Cardiac fibroblast (primary cell): Measurements from ENCODE around the gene MAN2A2.

Source experiments
- DNase-seq, 2 donors: peaks; one replicate each; pipeline versions ENCODE4 v3.0.0 to v3.0.0-alpha.2; 2010; ENCODE audit warnings: low read depth in 2 of 2
- H3K4me3 ChIP-seq, 2 donors: replicated peaks in 1 of 2; 1 replicate in 1 of 2; 2 replicates in 1 of 2; pipeline ENCODE4 v1.5.1; 2011; ENCODE audit warnings: low read depth in 2 of 2, low read length in 2 of 2, mild to moderate bottlenecking in 2 of 2, moderate library complexity in 1 of 2
- TF ChIP-seq, protein P1 (sequence below): IDR thresholded peaks from one replicate; pipeline ENCODE4 v1.5.1; 2011; ENCODE audit warnings: low read depth, mild to moderate bottlenecking, low read length, inconsistent platforms

MAN2A2 gene

DNA sequence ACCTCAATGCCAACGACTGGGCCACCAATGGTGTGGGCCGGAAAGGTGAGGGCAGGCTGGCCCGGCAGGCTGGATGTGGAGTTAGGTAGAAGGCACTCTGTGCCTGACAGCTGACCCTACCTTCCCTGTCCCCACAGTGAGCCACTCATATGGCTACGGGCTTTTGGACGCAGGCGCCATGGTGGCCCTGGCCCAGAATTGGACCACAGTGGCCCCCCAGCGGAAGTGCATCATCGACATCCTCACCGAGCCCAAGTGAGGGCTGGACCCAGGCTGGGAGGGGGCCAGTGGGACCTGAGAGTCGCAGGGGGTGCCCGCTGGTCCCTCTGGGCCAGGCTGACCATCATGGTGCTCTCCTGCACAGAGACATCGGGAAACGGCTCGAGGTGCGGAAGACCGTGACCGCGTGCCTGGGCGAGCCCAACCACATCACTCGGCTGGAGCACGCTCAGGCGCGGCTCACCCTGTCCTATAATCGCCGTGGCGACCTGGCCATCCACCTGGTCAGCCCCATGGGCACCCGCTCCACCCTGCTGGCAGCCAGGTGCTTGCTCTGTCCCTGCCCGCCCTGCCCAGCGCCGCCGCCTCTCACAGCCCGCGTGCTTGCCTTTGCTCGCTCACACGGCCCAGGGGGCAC lies 23.3 kb upstream of the MAN2A2 start:
- no peak for DNase-seq
- no peak overlapping the region for H3K4me3 ChIP-seq
- TF ChIP-seq, protein P1, sequence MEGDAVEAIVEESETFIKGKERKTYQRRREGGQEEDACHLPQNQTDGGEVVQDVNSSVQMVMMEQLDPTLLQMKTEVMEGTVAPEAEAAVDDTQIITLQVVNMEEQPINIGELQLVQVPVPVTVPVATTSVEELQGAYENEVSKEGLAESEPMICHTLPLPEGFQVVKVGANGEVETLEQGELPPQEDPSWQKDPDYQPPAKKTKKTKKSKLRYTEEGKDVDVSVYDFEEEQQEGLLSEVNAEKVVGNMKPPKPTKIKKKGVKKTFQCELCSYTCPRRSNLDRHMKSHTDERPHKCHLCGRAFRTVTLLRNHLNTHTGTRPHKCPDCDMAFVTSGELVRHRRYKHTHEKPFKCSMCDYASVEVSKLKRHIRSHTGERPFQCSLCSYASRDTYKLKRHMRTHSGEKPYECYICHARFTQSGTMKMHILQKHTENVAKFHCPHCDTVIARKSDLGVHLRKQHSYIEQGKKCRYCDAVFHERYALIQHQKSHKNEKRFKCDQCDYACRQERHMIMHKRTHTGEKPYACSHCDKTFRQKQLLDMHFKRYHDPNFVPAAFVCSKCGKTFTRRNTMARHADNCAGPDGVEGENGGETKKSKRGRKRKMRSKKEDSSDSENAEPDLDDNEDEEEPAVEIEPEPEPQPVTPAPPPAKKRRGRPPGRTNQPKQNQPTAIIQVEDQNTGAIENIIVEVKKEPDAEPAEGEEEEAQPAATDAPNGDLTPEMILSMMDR: no peak

DNA sequence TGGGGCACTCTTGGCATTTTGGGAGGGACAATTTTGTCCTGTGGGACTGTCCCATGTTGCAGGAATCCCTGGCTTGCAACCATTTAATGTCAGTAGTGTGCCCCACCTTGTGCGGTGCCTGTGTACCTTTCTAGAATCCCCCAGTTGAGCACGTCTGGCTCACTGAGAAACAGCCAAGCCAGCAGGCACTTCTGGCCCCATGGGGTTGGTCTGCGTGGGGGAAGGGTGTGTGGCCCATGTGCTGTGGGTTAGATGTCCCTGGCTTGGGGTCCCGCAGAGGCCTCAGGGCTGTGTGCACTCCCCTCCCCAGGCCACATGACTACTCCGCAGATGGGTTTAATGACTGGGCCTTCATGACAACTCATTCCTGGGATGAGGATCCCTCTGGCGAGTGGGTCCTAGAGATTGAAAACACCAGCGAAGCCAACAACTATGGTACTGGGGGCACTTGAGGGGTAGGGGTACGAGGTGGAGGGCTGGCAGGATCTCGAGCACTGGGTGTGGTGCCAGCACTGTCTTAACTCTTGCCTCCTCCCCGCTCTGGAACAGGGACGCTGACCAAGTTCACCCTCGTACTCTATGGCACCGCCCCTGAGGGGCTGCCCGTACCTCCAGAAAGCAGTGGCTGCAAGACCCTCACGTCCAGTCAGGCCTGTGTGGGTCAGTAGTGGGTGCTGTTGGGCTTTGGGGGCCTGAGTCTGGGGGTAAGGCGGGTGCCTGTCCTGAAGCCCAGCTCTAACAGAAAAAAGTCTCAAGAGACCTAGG lies 22.5 kb upstream of the MAN2A2 start:
- TF ChIP-seq, protein P1: no peak
- no peak for DNase-seq
- H3K4me3 ChIP-seq: no peak overlapping the region

DNA sequence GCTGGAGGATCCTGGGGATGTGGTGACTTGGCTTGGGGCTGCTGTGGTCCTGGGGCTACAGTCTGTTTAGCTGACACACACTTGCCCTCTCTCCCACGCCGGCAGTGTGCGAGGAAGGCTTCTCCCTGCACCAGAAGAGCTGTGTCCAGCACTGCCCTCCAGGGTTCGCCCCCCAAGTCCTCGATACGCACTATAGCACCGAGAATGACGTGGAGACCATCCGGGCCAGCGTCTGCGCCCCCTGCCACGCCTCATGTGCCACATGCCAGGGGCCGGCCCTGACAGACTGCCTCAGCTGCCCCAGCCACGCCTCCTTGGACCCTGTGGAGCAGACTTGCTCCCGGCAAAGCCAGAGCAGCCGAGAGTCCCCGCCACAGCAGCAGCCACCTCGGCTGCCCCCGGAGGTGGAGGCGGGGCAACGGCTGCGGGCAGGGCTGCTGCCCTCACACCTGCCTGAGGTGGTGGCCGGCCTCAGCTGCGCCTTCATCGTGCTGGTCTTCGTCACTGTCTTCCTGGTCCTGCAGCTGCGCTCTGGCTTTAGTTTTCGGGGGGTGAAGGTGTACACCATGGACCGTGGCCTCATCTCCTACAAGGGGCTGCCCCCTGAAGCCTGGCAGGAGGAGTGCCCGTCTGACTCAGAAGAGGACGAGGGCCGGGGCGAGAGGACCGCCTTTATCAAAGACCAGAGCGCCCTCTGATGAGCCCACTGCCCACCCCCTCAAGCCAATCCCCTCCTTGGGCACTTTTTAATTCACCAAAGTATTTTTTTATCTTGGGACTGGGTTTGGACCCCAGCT lies 21.7 kb upstream of the MAN2A2 start:
- no peak overlapping the region for H3K4me3 ChIP-seq
- no peak for DNase-seq
- TF ChIP-seq, protein P1: no peak

DNA sequence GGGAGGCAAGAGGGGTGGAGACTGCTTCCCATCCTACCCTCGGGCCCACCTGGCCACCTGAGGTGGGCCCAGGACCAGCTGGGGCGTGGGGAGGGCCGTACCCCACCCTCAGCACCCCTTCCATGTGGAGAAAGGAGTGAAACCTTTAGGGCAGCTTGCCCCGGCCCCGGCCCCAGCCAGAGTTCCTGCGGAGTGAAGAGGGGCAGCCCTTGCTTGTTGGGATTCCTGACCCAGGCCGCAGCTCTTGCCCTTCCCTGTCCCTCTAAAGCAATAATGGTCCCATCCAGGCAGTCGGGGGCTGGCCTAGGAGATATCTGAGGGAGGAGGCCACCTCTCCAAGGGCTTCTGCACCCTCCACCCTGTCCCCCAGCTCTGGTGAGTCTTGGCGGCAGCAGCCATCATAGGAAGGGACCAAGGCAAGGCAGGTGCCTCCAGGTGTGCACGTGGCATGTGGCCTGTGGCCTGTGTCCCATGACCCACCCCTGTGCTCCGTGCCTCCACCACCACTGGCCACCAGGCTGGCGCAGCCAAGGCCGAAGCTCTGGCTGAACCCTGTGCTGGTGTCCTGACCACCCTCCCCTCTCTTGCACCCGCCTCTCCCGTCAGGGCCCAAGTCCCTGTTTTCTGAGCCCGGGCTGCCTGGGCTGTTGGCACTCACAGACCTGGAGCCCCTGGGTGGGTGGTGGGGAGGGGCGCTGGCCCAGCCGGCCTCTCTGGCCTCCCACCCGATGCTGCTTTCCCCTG lies 21.0 kb upstream of the MAN2A2 start:
- TF ChIP-seq, protein P1: no peak
- no peak for DNase-seq
- H3K4me3 ChIP-seq: no peak overlapping the region

DNA sequence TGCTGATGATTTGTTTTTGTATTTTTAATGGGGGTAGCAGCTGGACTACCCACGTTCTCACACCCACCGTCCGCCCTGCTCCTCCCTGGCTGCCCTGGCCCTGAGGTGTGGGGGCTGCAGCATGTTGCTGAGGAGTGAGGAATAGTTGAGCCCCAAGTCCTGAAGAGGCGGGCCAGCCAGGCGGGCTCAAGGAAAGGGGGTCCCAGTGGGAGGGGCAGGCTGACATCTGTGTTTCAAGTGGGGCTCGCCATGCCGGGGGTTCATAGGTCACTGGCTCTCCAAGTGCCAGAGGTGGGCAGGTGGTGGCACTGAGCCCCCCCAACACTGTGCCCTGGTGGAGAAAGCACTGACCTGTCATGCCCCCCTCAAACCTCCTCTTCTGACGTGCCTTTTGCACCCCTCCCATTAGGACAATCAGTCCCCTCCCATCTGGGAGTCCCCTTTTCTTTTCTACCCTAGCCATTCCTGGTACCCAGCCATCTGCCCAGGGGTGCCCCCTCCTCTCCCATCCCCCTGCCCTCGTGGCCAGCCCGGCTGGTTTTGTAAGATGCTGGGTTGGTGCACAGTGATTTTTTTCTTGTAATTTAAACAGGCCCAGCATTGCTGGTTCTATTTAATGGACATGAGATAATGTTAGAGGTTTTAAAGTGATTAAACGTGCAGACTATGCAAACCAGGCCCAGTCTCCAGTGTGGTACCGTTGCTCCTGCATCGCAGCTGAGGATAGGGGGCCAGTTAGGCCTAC lies 20.1 kb upstream of the MAN2A2 start:
- DNase-seq: no peak
- TF ChIP-seq, protein P1: no peak
- no peak overlapping the region for H3K4me3 ChIP-seq

DNA sequence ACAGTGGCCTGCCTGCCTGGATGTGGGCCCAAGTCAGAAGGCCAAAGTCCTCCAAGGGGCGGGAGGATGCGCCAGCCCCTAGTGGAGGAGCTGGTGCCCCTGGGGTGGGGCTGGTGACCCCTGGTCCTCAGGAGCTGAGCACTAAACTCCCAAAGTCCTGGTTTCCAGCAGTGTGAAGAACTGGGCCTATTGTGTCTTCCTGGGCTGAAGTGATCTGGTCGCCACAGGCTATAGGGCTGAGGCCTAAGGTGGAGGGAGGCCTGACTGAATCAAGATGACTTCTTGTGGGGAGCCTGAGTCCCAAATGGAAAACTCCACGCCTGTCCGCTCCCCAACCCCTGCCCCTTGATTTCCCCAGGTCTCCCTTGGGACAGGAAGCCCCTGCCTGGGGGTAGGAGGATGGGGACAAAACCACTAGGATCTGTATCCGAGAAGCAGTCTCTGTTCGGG lies 19.6 kb upstream of the MAN2A2 start:
- peak in 1 of 2 donors; percentile 41 for DNase-seq
- TF ChIP-seq, protein P1: no peak
- peak overlapping the region in 1 of 2 donors; percentile 53 for H3K4me3 ChIP-seq
